ENCODE results near the gene SOX12. TPM values are rescaled to one million over a fixed set of nuclear protein-coding genes. Genes with fewer than 3 reads are reported as not detected.

The SOX12 gene
- total RNA-seq, result 15.6 and 16.3 TPM in 2 replicates

GRCh38 chr20:325045-325888 is at the start of gene SOX12:
Gene SOX12, plus strand, starts transcription at chr20:325552. Its CDS starts 373 bp downstream, at chr20:325925.

GRCh38 chr20:290084-290831 is 35.1 kb upstream of the SOX12 start, which contains the start of gene C20orf96:
Gene C20orf96, minus strand, starts transcription at chr20:290750. Its CDS starts 140 bp downstream, at chr20:290610.

DNA sequence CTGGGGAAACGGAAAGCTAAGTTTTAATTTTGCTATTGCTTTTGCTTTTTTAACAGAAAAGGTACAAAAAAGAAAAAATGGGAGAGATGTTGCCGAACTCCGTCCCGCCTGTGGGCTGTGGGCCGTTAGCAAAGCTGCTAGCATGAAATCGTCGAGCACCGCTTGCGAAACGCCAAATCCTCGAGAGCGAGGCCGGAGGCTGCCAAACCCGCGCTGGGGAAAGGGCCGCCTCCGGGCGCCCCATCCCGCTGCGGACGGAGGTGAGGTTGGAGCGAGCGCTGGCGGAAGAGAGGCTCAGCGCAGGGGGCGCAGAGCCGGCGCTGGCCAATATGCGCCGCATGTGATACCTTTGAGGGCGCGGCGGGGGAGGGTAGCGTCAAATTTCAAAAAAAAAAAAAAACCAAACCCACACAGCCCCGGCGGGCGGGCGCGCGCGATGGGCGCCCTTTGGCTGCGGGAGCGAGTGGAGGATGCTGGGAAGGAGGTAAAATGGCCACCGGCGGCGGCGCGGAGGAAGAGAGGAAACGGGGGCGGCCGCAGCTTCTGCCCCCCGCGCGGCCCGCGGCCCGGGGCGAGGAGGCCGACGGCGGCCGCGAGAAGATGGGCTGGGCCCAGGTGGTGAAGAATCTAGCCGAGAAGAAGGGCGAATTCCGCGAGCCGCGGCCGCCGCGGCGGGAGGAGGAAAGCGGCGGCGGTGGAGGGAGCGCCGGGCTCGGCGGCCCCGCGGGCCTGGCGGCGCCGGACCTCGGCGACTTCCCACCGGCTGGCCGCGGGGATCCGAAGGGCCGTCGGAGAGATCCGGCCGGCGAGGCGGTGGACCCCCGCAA is 28.0 kb upstream of the SOX12 start, which contains the start of gene ZCCHC3:
Gene ZCCHC3, plus strand, starts transcription at position 473 of the 827 bp plus-strand sequence. Its CDS starts 17 bp downstream, at position 490.

DNA sequence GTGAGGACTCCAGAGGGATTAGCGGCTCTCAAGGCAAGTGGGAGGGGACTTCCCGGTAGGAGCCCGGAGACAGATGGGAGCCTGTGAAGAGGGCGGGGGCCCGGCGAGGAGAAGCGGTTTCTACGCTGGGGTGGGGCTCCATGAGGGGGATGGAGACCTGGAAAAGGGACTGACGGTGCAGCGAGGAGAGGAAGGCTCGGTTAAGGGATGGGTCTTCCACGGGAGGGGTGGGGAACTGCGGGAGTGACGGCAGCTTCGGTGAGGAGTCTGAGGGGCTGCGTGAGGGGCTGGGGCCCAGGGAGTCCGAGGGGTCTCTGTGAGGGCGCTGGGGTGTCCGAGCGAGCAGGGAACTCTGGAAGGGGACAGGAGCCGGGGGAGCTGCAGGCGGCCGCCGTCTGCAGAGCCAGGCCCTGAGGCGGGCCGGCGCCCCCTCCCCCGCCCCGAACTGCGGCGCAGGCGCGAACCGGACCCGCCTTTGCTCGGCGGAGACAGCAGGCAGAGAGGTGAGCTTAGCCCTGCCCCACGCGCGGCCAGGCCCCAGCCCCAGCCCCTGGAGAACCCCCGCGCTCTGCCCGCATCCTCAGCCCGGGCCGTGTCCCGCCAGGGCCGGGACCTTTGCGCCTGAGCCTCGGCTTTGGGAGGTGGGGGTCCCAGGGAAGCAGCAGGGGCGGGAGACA is 21.4 kb downstream of the SOX12 start, which contains the start of gene NRSN2:
Gene NRSN2, plus strand, starts transcription at position 472 of the 677 bp plus-strand sequence. CDS start 2,533 bp downstream, outside the sequence.

Other genes starting within 250 kb of the SOX12 start
- gene DEFB125, start 237.9 kb upstream of the SOX12 start, total RNA-seq, result not detected in 2 replicates
- not detected in 2 replicates for gene DEFB126, start 183.0 kb upstream of the SOX12 start, total RNA-seq
- gene DEFB127, start 168.1 kb upstream of the SOX12 start, total RNA-seq, result not detected in 2 replicates
- not detected in 2 replicates for gene DEFB128, start 135.8 kb upstream of the SOX12 start, total RNA-seq
- gene DEFB129, start 98.3 kb upstream of the SOX12 start, total RNA-seq, result not detected in 2 replicates
- not detected in 2 replicates for gene DEFB132, start 67.8 kb upstream of the SOX12 start, total RNA-seq
- 2.1 and 2.9 TPM in 2 replicates for gene C20orf96, start 34.8 kb upstream of the SOX12 start, total RNA-seq
- 16.8 and 19.0 TPM in 2 replicates for gene ZCCHC3, start 28.0 kb upstream of the SOX12 start, total RNA-seq
- 43.4 and 67.2 TPM in 2 replicates for gene NRSN2, start 21.6 kb downstream of the SOX12 start, total RNA-seq
- gene TRIB3, start 55.2 kb downstream of the SOX12 start, total RNA-seq, result 77.7 and 148 TPM in 2 replicates
- gene RBCK1, start 82.7 kb downstream of the SOX12 start, total RNA-seq, result 90.5 and 97.7 TPM in 2 replicates
- gene TBC1D20, start 137.0 kb downstream of the SOX12 start, total RNA-seq, result 63.1 and 78.4 TPM in 2 replicates
- gene CSNK2A1, start 218.2 kb downstream of the SOX12 start, total RNA-seq, result 109 and 121 TPM in 2 replicates